CD4-positive, alpha-beta T cell treated with Interferon gamma for 1 hour (primary cell): Measurements from ENCODE around the gene SF3A2.
A peak's percentile ranks its signal among the peaks of the same experiment; 100 is the strongest.

Experiments used
- DNase-seq: peaks from one replicate; pipeline ENCODE4 v3.0.0-alpha.2; 2020

SF3A2 gene

DNA sequence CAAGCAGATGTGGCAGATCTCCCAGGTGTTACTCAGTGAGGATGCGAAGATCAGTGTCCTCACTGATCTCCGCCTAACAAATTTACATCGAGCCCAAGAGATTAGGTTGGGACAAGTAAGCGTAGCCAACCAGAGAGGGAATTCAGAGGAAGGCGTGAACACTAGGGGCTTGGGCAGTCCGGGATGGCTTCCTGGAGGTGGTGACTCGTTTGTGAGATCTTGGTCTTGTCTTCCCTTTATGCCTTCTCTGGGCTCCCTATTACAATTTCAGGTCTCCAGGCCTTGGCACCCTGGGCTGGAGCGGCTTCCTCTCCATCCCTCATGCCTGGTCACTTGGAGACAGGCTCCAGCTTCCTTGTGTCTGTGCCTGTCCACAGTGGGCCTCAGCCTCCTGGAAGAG, 6.2 kb downstream of the SF3A2 start:
- DNase-seq, result no peak

DNA sequence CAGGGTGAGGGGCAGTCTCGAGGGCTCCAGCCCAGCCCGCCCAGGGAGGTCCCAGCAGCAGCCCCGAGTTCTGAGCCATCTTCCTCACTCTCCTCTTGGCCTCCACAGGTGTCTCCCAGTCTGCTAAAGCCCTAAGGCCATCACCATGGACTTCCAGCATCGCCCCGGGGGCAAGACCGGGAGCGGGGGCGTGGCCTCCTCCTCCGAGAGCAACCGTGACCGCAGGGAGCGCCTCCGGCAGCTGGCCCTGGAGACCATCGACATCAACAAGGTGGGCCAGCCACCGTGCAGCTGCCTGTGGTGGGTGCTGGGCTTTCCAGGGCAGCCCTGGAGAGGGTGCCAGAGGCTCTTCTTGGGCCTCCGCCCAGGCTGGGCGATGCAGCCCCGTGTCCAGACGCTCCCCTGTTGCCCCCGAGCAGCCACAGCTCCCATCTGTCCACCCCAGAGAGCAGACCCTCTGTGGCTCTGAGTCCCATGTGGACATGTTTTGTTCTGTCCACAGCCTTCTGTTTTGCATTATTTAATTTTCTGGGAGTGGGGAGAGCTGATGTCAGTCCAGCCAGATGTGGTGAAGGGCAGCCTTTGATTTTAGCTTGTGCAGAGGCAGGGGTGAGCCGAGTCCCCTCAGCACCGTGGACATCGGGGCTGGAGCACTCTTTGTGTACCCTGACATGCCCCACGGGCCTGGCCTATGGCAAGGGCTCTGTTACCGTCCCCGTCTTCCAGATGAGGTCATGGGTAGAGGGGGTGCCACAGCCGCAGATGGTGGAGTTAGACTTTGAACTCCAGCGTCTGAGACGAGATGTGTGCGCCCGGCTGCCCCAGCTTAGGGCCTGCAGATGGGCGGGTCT, 6.9 kb downstream of the SF3A2 start:
- DNase-seq, result no peak

DNA sequence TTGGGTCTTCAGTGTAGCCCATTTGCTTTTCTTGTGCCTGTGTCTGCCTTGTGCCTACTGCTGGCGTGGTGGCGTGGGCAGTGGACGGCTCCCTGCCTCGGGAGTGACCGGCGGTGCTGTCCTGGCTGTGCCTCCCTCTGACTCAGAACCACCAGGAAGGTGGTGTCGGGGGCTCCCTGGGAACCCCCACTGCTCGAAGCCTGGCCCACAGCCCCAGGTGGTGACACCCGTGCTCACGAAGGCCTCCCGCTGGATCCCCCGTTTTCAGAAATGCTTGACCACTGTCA, 7.4 kb downstream of the SF3A2 start:
- no peak for DNase-seq

DNA sequence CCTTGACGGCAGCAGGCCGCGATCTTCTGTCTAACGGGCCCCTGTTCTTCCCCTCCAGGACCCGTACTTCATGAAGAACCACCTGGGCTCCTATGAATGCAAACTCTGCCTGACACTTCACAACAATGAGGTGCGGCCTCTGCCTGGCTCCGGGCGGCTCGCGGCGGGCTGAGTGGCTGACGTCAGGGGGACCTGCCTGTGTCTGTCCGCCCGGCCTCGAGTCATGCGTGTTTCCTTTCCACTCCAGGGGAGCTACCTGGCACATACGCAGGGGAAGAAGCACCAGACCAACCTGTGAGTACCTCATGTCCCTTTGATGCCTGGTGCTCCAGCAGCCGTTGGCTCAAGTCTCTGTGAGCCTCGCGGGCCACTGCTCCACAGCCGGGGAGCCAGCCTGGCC, 7.9 kb downstream of the SF3A2 start:
- no peak for DNase-seq

DNA sequence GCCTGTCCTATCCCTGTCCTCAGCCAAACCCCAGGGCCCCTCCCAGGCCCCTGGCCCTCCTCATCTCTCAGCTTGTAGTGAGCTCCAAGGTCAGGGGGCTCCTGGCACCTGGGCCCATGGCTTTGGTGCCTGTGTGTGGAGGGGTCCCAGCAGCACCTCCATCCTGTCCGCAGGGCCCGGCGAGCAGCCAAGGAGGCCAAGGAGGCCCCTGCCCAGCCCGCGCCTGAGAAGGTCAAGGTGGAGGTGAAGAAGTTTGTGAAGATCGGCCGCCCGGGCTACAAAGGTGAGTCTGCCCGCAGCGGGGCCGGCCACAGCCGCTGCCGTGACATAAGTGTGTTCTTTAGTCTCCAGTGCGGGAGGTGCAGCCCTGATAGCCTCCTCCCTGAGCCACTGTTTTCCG, 8.6 kb downstream of the SF3A2 start:
- DNase-seq, result no peak

DNA sequence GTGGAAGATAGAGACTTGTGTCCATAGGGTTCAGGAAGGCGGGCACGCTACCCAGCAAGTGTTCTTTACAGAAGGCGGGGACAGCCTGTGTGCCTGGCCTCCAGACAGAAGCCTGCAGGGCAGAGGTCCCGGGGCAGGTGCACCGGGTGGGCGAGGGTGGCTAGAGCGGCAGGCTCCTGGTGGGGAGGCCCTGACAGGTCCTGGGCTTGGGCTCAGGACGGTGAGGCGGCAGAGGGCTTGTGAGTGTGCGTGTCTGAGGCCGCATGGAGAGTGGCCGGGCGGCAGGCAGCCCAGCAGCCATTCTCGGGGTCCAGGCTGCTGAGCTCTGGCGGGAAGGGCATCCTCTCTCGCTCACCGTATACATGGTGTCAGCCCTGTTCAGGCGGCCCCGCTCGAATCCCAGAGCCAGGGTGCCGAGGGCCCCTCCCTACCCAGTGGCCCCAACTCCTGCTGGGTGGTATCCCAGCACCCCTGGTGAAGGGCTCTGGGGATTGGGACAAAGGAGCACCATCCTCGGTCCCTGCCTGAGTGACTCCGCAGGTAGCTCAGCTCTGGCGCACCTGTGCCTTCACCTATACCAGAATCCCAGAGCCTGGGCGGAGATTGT, 9.5 kb downstream of the SF3A2 start:
- no peak for DNase-seq

DNA sequence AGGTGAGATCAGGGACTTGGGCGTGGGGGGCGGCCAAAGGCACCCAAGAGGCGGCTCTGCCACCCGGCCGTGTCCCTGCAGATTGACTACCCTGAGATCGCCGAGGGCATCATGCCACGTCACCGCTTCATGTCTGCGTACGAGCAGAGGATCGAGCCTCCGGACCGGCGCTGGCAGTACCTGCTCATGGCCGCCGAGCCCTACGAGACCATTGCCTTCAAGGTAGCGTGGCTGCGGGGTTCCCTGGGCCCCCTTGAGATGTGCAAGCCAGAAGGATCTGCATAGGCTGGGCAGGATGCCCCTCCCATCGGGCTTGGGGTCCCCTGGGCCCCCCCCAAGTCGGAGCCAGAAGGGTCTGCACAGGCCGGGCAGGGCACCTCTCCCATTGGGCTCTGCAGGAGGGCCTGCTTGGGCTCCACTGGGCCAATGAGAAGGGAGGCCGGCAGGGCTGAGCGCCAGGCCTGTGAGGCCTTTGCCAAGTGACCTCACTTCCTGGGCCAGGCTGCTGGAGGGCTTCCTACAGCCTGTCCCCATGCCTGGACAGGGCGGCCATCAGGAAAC, 10.3 kb downstream of the SF3A2 start:
- no peak for DNase-seq

DNA sequence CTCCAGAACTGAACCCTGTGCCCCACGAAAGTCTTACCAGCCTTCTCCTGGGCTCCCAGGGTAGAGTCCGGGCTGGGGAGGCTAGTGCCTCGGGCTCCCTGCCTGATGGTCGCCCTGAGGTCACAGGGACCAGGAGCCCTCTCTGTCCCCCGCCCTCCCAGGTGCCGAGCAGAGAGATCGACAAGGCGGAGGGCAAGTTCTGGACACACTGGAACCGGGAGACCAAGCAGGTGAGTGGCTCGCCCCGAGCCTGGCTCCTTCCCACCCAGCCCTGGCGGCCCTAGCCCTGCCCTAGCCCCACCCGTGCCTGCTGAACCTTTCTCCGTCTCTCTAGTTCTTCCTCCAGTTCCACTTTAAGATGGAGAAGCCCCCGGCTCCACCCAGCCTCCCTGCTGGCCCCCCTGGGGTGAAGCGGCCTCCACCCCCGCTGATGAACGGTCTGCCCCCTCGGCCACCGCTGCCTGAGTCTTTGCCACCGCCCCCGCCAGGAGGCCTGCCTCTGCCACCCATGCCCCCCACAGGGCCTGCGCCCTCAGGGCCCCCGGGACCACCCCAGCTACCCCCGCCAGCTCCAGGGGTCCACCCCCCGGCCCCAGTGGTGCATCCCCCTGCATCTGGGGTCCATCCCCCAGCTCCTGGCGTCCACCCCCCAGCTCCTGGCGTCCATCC, 10.9 kb downstream of the SF3A2 start:
- no peak for DNase-seq

DNA sequence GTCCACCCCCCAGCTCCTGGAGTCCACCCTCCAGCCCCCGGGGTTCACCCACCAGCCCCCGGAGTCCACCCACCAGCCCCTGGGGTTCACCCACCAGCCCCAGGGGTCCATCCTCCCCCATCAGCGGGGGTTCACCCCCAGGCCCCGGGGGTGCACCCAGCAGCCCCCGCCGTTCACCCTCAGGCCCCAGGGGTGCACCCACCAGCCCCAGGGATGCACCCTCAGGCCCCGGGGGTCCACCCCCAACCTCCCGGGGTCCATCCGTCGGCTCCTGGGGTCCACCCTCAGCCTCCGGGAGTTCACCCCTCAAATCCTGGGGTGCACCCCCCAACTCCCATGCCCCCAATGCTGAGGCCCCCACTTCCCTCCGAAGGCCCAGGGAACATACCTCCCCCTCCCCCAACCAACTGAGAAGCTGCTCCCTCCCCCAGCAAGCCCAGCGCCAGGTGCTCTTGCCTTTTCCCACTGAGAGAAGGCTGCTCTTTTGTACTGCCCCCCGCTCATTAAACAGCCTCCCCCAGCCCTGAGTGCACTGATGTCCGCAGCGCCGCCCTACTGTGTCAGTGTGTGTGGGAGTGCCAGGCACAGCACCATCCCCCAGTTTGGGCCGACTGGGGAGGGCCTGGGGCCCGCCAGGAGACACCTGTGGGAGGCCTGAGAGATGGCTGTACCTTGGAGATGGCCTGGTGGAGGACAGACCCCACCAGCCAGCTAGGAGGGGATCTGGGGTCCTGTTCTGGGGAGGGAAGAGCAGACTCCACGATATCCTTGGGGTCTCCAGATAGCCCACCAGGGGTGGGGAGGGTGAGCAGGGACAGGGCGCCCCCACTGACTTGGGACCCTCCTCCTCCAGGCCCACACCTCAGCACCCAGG, 11.7 kb downstream of the SF3A2 start:
- DNase-seq, result no peak

DNA sequence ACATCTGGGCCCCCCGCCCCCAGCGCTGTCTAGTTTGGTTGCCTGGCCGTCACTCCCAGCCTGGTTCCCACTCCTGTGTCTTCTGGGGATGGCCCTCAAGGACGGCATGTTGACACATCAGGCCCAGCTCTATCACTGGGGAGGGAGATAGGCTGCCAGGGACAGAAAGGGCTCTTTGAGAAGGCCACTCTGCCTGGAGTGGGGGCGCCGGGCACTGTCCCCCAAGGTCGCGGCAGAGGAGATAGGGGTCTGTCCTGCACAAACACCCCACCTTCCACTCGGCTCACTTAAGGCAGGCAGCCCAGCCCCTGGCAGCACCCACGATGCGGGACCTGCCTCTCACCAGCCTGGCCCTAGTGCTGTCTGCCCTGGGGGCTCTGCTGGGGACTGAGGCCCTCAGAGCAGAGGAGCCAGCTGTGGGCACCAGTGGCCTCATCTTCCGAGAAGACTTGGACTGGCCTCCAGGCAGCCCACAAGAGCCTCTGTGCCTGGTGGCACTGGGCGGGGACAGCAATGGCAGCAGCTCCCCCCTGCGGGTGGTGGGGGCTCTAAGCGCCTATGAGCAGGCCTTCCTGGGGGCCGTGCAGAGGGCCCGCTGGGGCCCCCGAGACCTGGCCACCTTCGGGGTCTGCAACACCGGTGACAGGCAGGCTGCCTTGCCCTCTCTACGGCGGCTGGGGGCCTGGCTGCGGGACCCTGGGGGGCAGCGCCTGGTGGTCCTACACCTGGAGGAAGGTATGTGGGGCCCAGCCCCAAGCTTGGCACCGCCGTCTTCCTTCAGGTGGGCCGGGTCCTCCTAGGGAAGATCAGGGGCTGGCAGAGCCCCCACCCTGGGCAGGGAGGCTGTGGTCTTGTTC, 12.6 kb downstream of the SF3A2 start, which contains the start of gene AMH:
Gene AMH (plus strand): TSS at position 314 of the 857 bp plus-strand sequence. CDS start 10 bp downstream, at position 324.
- DNase-seq, result no peak

DNA sequence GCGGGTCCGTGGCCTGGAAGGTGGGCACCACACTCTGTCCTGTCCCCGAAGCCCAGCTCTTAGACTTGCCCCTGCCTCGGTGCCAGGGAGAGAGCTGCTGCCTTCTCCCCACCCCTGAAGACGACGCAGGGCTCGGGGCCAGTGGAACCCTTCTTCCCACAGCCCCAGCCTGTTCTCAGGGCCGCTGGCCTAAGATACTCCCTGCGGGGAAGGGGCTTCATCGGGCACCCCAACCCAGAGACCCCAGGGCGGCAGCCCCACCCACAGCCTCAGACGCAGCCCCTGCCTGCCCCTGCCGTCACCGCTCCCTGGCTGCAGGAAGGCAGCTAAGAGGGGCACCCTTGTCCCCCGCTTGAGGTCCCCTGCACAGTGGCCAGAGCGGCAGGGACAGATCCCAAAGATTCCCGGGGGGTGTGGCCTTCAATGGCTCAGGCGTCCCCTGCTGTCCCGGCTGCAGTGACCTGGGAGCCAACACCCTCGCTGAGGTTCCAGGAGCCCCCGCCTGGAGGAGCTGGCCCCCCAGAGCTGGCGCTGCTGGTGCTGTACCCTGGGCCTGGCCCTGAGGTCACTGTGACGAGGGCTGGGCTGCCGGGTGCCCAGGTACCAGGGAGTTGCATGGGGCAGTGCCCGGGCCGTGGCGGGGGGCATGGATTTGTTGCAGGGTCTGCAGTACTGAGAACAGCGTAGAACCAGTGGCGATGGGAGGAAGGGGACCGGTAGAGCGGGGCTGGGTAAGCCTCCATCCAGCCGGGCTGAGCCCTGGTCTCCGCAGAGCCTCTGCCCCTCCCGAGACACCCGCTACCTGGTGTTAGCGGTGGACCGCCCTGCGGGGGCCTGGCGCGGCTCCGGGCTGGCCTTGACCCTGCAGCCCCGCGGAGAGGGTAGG, 13.5 kb downstream of the SF3A2 start:
- DNase-seq, result no peak

DNA sequence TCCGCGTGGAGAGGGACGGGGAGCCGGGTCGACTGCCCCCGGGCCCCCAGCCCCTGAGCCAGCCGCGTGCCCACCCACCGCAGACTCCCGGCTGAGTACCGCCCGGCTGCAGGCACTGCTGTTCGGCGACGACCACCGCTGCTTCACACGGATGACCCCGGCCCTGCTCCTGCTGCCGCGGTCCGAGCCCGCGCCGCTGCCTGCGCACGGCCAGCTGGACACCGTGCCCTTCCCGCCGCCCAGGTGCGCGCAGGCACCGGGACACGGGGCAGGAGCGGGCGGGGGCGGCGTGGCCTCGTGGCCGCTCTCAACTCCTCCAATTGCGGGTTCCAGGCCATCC, 14.1 kb downstream of the SF3A2 start:
- DNase-seq, result no peak

DNA sequence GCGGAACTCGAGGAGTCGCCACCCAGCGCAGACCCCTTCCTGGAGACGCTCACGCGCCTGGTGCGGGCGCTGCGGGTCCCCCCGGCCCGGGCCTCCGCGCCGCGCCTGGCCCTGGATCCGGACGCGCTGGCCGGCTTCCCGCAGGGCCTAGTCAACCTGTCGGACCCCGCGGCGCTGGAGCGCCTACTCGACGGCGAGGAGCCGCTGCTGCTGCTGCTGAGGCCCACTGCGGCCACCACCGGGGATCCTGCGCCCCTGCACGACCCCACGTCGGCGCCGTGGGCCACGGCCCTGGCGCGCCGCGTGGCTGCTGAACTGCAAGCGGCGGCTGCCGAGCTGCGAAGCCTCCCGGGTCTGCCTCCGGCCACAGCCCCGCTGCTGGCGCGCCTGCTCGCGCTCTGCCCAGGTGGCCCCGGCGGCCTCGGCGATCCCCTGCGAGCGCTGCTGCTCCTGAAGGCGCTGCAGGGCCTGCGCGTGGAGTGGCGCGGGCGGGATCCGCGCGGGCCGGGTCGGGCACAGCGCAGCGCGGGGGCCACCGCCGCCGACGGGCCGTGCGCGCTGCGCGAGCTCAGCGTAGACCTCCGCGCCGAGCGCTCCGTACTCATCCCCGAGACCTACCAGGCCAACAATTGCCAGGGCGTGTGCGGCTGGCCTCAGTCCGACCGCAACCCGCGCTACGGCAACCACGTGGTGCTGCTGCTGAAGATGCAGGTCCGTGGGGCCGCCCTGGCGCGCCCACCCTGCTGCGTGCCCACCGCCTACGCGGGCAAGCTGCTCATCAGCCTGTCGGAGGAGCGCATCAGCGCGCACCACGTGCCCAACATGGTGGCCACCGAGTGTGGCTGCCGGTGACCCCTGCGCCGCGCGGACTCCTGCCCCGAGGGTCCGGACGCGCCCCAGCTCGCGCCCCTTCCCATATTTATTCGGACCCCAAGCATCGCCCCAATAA, 14.8 kb downstream of the SF3A2 start:
- DNase-seq, result no peak

DNA sequence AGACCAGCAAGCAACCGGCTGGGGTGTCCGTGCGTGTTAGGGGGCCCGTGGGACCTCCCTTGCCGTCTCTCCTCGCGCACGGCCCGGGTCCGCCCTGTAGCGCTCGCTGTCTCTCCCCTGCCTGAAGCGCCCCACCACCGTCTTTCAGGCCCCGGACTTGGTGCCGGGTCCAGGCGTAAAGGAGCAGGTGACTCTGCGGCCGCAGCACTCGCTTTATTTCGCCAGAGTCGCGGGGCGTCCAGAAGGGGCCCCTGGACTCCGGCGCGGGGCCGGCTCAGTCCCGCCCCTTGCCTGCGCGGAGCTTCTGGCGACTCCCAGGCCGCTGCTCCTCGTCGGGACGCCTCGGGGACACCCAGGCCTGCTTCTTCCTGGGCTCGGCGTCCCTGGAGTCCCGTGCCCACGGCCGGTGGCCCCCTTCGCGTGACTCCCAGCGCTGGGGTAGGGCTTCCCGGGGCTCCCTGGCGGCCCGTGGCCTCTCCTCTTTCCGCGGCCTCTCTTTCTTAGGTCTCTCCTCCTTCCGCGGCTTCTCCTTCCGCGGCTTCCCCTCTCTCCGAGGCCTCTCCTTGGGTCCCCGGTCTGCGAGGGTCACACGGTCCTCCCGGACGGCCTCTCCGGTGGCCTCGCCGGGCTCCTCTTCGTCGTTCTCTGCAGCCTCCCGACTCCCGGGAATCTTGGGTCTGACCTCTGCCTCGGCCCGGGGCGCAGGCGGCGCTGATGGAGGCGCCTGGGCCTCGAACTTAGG, 15.6 kb downstream of the SF3A2 start:
- DNase-seq, result no peak

DNA sequence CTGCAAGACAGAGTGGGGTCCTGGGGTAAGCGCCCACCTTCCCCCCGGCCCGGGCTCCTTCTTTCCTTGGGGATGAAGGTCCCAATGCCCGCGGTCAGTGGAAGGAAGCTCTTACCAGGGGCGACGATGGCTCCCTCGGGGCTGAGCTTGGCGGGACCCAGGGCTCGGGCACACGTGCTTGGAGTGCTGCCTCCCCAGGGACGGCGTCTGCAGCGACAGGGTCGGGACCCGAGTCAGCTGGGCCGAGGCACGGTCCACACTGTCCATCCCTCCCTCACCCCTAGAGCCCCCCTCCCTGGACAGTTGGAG, 16.1 kb downstream of the SF3A2 start:
- no peak for DNase-seq

DNA sequence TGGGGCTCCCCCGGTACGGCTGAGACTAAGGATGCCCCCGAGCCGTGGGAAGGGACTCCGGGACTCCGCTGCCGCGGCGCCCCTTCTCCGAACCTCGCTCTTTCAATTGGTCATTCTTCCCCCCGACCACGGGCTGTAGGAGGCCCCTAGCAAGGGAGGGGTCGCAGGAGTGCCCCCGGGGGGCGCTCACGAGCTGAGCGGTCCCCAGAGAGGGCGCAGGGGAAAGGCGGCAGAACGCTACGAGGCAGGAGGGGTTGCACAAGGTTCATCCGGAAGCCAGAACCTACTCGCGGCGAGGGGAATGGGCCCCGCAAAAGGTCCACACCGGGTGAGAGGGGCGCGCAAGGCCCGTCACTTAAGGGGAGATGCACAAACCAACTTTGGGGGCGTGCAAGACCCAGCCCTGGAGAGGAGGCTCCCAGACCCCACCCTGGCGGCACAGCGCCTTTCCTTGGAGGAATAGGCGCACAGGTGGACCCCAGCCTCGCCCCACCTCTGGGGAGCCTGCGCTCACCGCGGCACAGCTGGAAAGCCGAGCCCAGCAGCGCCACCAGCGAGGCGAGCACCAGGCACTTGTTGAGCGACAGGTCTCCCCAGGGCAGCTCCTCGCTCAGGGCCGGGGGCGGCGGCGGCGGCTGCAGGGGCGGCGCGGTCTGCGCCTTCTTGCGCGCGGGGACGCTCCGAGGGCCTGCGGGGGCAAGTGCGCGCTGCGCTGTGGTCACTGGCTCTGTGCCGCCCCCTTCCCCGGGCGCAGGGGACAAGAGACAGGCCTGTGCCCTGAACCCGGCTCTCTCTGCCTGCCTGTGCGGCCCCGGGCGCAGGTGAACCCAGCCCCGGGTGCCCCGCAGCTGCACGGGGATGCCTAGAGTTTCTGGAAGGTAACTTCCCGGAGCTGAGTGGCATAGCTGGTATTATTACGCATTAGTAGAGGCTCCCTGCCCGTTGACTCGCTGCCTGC, 16.8 kb downstream of the SF3A2 start:
- peak; percentile 58 for DNase-seq

DNA sequence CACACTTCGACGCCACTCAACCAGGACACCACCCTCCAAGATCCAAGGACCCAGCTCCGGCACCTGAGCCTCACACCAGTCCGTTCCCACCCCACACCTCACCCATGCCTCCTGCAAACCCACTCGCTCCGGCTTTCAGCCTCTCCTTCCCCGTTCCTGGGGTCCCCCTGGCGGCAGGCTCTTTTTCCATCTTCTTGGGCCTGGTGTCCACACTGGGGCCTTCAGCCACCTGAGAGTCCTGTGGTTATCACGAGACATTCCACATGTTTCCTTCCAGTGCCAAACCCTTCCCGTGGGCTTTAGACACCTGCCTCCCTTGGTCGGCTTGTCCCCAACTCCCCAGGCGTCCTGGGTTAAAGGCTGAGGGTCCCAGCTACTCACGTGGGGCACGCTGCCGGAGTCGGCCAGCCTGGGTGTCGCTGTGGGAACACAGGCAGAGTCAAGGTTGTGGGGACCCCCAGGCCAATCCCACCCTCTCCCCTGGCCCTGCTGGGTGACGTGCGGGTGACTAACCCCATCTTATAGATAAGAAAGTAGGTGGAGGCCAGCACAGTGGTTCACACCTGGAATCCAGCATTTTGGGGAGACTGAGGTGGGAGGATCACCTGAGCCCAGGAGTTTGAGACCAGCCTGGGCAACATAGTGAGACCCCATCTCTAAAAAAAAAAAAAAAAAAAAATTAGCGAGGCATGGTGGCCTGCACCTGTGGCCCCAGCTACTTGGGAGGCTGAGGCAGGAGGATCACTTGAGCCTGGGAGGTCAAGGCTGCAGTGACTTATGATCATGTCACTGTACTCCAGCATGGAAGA, 17.6 kb downstream of the SF3A2 start:
- no peak for DNase-seq
